MM.1S (cell line): Measurements from ENCODE around the gene TERT.

Experiments
- CTCF ChIP-seq: fragments of 300-600 bp; sonication (generic); IDR thresholded peaks from 2 replicates; pipeline ENCODE4 v1.5.1; 2016; ENCODE audit warnings: antibody characterized with exemption, low read length, mixed read lengths
- EZH2 ChIP-seq: fragments of 300-600 bp; sonication (generic); optimal IDR thresholded peaks from 2 replicates; pipeline ENCODE3; 2017; ENCODE audit warnings: low read depth, mild to moderate bottlenecking, antibody characterized with exemption, low read length, mixed read lengths
- EZH2phosphoT487 ChIP-seq: fragments of 300-600 bp; sonication (generic); IDR thresholded peaks from 2 replicates; pipeline ENCODE4 v1.6.1; 2018; ENCODE audit warnings: antibody characterized with exemption, low read length

GRCh38 chr5:1325191-1325741, 30.4 kb upstream of the TERT start:
- no peak for TF ChIP-seq CTCF
- TF ChIP-seq EZH2, result no peak
- TF ChIP-seq EZH2phosphoT487, result no peak
